Omental fat pad (tissue), 4 donors: ENCODE results near the gene IL6R. TPM values are rescaled to one million over a fixed set of nuclear protein-coding genes. Genes with fewer than 3 reads are reported as not detected.

Experiments used
- ATAC-seq: fragments of 150-250 bp; one replicate; pipeline ENCODE4 v1.9.1; 2016; ENCODE audit warnings: mild to moderate bottlenecking, moderate library complexity; ENCODE audit not compliant: low FRiP score
- DNase-seq: peaks from one replicate; pipeline ENCODE4 v3.0.0-alpha.2; 2019; ENCODE audit warnings: low spot score
- total RNA-seq, 4 donors: library from RNA; depleted of rRNA; stranded (reverse); fragments of >200 nt; gene quantifications; one replicate each; pipeline ENCODE4 v1.1.0, GENCODE V29; 2016
- TF ChIP-seq, protein P1 (sequence below), 3 donors: fragments of 450-650 bp; IDR thresholded peaks; one replicate each; pipeline ENCODE4 v1.5.1; 2016 to 2017; ENCODE audit warnings: antibody characterized with exemption in 3 of 3, mild to moderate bottlenecking in 3 of 3, moderate library complexity in 2 of 3

IL6R gene
- total RNA-seq, 4 donors from 2014 or later, result 41.1 to 98.1 (median 62.5) TPM

DNA sequence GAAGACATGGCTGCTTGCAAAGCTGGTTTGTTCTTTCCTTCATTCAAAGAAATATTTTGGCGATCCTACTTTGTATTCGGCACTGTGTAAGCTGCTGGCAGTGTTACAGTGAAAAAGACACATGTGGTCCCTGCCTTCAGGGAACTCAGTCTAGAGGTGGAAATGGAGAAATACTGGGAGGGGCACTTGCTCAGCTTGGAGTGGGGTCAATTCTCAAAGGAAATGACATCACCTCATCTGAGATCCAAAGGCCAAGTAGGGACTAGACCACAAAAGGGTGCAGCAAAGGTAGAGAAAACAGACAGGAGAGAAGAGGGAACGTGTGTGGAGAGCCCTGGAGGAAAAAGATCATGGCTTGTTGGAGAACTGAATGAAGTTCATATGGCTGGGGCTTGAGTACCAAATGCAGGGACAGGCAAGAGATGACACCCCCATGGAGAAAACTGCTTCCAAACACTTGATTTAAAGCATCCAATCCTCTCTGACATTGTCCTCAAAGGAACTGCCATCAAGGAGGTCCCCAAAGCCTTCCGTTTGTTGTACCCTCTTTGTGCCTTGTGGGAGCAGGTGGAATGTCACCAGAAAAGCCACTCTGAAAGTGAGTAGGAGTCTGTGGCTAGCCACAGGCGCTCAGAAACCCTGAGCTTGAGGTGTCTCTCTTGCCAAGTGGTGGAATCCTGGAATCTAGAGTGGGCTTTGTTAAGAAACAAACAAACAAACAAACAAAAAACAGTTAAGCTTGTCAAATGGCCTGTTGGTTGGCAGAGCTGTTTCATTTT is 48.6 kb downstream of the IL6R start:
- DNase-seq (no peak), ATAC-seq (no peak)
- TF ChIP-seq, protein P1, sequence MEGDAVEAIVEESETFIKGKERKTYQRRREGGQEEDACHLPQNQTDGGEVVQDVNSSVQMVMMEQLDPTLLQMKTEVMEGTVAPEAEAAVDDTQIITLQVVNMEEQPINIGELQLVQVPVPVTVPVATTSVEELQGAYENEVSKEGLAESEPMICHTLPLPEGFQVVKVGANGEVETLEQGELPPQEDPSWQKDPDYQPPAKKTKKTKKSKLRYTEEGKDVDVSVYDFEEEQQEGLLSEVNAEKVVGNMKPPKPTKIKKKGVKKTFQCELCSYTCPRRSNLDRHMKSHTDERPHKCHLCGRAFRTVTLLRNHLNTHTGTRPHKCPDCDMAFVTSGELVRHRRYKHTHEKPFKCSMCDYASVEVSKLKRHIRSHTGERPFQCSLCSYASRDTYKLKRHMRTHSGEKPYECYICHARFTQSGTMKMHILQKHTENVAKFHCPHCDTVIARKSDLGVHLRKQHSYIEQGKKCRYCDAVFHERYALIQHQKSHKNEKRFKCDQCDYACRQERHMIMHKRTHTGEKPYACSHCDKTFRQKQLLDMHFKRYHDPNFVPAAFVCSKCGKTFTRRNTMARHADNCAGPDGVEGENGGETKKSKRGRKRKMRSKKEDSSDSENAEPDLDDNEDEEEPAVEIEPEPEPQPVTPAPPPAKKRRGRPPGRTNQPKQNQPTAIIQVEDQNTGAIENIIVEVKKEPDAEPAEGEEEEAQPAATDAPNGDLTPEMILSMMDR (IDR thresholded peaks at IDR 0.05), result no peak

DNA sequence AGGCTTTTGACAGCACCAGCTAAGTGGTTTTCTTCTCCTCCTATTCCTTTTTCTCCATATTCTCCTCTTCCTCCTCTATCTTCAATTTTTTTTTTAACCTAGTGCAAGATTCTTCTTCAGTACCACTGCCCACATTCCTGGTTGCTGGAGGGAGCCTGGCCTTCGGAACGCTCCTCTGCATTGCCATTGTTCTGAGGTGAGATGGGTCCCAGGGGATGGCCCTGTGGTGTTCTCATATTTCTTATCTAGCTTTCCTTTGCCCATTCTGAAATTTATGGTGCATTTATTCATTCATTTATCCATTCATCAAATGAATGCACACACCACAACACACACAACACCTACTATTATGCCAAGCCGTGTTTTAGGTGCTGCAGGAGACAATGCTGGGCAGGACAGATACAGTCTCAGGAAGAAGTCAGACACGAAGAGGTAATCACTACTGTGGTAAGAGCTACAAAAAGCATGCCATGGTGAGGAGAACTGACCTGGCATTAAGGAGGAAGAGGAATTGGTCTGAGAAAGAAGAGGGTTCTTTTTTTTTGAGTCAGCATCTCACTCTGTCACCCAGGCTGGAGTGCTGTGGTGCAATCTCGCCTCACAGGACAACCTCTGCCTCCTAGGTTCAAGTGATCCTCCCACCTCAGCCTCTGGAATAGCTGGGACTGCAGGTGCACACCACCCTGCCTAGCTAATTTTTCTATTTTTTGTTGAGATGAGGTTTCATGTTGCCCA is 49.4 kb downstream of the IL6R start:
- TF ChIP-seq, protein P1 (IDR thresholded peaks at IDR 0.05), result no peak
- DNase-seq (no peak), ATAC-seq (no peak)

DNA sequence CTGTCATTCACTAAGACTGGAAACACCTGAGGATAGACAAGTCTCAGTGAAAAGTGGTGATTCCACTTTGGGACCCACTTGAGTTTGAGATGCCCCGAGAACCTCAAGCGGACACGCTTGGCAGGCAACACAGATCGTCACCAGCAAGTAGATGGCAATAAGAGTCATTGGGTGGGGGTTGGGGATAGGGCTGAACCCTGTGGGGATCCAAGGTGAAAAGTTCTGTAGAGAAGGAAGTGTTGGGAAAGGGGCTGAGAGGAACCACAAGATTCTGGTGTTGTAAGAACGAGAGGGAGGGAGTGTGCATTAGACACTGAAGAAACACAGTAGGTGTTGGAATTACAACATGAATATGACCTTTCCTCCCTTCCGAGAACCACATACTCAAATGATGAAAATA is 51.5 kb downstream of the IL6R start:
- ATAC-seq (no peak), DNase-seq (no peak)
- TF ChIP-seq, protein P1 (IDR thresholded peaks at IDR 0.05), result no peak

DNA sequence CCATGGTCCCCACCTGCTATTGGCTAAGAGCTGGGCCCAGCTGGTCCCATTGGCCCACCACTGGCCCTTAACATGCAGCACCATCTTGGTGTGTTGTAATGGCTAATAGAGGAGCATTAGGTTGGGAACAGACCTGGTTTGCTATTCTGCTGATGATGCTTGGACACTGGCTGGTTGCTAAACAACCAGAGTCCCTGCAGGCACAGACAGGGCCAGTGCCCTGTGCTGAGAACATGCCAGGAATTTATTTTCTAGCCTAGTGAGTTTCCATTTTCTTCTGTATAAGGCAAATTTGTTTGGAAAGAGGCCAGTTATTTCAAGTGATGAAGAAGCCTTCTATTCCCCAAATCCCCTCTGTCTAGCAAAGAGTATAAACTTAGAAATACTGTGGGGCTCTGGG is 53.9 kb downstream of the IL6R start:
- ATAC-seq (no peak), DNase-seq (no peak)
- TF ChIP-seq, protein P1 (IDR thresholded peaks at IDR 0.05), result no peak

DNA sequence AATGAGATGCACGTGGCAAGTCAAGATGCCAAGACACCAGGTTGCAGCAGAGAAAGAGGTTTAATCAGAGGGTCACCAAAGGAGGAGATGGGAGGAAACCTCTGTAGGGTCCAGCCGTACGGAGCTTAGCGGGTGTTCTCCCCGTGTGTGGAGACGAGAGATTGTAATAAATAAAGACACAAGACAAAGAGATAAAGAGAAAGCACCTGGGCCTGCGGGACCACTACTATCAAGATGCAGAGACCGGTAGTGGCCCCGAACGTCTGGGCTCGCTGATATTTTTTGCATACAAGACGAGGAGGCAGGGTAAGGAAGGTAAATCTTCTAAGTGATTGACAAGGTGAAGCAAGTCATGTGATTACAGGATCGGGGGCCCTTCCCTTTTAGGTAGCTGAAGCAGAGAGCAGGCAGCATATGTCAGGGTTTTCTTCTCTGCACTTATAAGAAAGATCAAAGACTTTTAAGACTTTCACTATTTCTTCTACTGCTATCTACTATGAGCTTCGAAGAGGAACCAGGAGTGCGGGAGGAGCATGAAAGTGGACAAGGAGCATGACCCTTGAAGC is 55.6 kb downstream of the IL6R start:
- DNase-seq (no peak), ATAC-seq (no peak)
- TF ChIP-seq, protein P1 (IDR thresholded peaks at IDR 0.05), result no peak

DNA sequence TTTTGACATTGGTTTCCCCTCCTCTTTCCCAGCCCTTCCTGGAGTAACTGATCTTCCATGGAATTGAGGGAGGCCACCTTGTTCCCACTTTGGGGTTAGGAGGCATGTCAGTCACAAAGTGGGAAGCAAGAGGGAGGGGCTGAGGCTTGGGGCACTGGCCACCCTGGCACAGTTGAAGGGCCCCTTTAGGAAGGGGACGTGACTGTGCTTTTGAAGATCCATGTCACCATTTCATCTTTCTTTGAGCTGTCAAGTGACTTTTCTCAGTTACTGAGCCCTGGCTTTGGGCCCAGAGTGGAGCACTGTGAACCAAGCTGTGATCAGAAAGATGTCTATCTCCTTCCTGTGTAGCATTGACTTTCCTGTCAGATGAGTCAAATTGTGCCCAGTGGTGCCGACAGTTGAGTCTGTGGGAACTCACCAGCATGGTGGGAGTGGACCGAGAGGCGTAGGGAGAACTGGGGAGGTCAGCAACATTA is 58.4 kb downstream of the IL6R start:
- DNase-seq (no peak), ATAC-seq (no peak)
- TF ChIP-seq, protein P1 (IDR thresholded peaks at IDR 0.05), result no peak
